CD4-positive, alpha-beta T cell treated with Interleukin-2 at 100 ng/mL for 4 hours (primary cell): ENCODE data around the gene BRD3OS.
A peak's percentile ranks its signal among the peaks of the same experiment; 100 is the strongest.

Source experiments
- DNase-seq: peaks from one replicate; pipeline ENCODE4 v3.0.0-alpha.2; 2020; ENCODE audit warnings: low spot score

The BRD3OS gene

GRCh38 chr9:134004881-134005280 is 20.4 kb upstream of the BRD3OS start:
- DNase-seq: no peak

DNA sequence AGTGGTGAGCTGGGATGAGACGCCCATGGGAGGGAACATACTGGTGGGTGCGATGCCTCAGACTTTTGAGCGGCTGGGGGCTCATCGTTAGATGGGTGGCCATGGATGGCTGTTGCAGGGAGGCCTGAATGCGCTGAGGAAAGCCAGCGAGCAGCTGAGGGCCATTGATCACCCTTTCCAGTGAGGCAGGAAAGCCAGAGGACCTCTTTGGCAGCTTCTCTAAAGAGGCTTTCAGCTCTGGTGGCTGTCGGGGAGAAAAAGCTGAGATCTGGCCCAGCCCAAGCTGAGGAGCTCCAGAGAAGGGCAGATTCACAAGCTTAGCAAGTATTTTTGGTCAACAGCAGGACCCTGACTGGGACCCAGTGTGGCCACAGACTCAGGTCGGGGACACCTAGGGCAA is 19.9 kb upstream of the BRD3OS start:
- no peak for DNase-seq

- no peak for DNase-seq
Measured at GRCh38 chr9:134007150-134007549, 18.1 kb upstream of the BRD3OS start.

DNA sequence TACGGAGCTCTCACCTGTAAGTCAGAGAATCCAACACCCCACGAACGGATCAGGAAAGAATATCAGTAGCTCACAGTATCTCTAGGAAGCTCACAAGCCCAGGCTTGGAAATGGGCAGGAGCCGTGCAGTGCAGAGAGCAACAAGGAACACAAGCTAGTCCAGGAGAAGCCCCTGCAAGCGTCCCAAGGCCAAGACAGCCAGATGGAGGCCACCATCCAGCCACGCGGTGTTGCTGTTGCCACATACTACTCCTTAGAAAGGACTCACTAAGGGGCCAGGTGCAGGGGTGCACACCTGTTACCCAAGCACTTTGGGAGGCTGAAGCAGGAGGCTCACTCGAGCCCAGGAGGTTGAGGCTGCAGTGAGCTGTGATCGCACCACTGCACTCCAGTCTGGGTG is 17.7 kb upstream of the BRD3OS start:
- no peak for DNase-seq

DNA sequence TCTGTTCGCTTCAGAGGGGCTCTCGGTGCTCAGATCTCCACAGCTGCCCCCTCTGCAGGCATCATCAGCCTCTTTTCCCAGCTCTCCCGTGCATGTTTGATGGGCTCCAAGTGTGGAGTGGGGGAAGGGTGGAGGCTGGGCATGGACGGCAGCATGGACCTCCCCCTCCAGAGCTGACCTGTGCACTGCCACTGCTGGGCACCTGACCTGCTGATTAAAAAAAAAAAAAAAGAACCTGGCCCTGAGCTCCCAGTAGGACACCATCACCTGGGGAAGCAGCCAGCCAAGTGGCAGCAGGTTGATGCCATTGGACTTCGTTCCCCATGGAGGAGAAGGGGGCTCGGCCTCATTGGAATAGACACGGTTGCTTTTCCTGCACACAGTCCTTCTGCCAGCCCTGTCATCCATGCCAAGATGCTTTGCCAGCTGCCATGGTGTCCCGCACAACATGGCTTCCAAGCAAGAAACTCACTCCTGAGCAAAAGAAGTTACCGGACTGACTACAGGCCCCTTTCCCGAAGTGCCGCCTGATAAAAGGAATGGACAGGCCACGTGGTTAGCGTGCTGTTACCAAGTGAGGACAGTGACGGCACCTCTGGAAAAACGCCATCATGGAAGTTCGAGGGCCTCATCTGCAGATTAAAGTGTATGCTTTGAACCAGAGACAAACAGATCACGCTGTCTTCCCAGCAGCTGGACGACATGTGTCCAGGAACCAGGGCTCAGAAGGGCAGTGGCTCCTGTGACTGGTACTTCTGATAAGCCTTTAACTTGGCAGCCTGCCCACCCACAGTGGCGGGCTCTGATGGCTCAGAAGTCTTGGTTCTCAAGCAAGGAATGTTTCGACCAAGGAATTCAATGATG is 14.7 kb upstream of the BRD3OS start:
- no peak for DNase-seq

DNA sequence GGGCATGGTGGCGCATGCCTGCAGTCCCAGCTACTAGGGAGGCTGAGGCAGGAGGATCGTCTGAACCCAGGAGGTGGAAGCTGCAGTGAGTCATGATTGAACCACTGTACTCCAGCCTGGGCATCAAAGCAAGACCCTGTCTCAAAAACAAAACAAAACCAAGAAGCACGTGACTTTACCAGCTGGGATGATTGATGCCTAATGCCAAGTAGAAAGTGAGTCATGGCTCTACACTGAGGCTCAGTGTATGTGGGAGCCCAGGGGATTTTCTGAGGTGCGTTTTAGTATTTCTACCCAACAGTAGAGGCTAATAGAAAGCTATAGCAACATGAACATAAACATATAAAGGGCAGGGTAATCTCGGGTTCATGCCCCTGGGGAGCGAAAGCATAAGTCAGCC is 13.9 kb upstream of the BRD3OS start:
- DNase-seq: no peak

DNA sequence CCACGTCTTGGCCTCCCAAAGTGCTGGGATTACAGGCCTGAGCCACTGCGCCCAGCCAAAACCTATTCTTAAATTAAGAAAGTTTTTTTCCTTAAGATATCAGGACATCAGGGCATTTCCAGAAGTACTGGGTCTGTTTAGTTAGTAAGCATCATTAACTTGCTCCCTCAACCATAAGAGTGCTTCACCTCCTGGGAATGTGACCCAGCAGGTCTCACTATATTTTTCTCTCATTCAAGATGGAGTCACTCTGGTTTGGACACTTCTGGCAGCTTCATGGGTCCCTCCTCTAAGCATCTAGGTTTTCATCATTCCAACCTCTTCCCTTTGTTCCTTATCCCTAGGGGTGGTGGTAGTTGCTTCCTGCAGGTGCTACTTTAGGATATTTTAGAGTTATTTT is 10.3 kb upstream of the BRD3OS start:
- DNase-seq: no peak

GRCh38 chr9:134024214-134024792 is 978 bp upstream of the BRD3OS start:
- no peak for DNase-seq

GRCh38 chr9:134025606-134026541 is 593 bp downstream of the BRD3OS start:
- peak; percentile 42 for DNase-seq

DNA sequence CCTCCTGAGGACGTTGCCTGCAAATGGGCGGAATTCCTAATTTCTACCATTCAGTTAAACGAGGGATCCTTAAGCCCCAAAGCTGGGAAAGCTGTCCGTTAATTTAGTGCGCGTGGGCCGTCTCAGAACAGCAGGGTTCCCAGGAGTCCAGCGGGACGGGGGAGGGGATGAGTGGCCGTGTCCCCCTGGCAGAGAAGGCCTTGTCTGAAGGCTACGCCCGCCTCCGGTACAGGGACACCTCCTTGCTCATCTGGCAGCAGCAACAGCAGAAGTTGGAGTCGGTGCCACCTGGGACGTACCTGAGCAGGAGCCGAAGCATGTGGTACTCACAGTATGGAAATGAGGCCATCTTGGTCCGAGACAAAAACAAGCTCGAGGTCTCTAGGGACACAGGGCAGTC is 1.3 kb downstream of the BRD3OS start:
- DNase-seq: no peak

DNA sequence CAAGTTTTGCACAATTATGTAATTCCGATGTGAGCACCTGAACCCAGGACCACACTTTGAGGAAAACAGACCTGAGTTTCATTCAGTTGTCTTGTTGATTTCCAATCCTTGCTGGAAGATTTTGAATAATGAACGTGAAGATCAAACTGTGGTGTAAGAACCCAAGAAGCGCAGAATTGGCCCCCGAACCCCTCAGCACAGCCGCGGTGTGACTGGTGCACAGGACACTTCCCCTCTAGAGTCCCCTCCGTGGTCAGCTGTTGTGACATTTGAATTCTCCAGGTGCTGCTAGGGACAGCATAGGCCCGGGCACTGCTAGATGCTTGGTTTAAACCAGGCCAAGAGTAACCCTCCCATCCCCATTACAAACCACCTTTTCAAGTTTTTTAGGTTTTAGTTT is 1.7 kb downstream of the BRD3OS start:
- DNase-seq: no peak

GRCh38 chr9:134027561-134027960 is 2.3 kb downstream of the BRD3OS start:
- DNase-seq: no peak

GRCh38 chr9:134028076-134028475 is 2.8 kb downstream of the BRD3OS start:
- no peak for DNase-seq

GRCh38 chr9:134028575-134029247 is 3.4 kb downstream of the BRD3OS start:
- no peak for DNase-seq

DNA sequence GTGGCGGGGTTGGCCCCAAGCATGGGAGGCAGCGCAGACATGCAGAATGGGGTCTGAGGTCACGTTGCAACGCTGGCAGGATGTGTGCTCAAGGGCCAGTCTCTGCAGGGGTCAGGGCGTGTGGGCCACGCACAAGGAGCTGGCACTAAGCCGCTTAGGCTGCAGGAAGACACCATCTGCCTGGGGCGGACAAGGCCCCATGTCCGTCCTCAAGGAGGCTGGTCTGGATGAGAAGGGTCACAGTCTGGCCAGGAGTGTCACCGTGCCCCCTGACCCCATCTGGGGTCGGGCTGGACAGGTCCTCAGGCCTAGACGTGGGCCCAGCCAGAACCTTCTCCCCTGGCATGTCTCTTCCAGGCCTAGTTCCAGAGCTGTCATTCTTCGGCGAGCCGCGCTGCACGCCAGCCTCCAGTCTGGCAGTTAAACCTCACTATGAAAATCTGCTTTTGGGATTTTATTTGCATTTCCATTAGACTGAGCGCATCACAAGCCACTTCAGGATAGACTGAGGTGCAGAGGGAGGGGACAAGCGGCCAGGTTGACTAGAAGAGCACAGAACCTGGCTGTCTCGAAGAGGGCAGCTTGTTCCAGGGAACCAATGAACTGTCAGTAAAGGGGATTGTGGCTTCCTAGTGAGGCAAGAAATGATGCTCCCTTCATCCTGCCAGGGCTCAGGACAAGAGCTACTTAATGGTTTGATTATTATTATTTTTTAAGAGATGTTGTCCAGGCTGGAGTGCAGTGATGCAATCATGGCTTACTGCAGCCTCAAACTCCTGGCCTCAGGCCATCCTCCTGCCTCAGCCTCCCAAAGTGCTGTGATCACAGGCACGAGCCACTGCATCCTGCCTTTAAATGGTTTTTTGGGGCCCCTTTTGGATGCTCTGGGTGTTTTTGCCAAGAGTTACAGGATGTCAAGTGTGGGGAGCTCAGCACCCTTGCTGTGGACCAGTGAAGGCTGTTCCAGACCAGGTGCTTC is 4.3 kb downstream of the BRD3OS start:
- DNase-seq: no peak

DNA sequence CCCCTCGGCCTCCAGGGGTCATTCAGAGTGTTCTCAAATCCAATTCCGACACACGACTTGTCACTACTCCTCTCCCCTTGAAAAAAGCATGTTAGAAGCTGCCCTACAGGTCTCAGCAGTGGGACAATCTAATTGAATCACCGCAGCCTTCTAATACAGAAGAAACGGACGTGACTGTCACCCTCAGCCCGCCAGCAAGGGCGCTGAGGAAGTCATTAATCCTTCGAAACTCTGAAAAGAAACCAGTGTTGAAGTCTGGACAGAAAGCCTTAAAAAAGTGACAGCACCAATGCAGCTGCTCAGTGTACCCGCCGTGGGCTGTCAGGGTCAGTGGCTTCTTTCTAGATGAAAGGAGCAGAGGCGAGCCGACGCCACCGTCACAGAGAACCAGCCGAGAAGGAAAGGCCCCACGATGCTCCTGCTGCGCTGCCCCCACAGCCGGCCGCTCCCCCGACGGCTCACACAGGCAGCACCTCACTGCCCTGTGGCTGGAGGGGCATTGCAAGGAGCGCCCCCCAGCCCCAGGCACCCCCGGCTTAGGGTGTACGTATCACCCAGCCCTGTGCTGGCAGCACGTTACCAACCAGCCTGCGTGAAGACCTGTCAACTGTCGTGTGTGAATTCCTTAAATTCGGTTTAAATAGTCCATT is 5.7 kb downstream of the BRD3OS start:
- no peak for DNase-seq

DNA sequence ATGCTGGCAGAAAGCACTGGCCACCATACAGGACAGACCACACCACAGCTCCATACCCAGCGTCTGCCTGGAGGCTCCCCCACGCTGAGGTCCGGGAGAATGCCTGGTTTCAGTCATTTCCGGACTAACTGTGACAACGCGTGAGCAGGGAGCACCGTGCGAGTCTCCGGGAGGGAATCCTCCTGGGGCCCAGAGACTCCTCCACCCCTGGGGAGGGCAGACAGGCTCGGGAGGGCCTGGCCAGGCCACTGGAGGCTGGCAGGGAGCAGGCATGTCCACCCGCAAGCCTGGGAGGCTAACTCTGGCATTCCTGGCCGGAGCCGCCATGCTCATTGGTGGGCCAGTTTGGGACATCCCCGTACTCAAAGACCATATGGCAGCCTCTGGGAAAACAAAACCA is 6.5 kb downstream of the BRD3OS start:
- no peak for DNase-seq

DNA sequence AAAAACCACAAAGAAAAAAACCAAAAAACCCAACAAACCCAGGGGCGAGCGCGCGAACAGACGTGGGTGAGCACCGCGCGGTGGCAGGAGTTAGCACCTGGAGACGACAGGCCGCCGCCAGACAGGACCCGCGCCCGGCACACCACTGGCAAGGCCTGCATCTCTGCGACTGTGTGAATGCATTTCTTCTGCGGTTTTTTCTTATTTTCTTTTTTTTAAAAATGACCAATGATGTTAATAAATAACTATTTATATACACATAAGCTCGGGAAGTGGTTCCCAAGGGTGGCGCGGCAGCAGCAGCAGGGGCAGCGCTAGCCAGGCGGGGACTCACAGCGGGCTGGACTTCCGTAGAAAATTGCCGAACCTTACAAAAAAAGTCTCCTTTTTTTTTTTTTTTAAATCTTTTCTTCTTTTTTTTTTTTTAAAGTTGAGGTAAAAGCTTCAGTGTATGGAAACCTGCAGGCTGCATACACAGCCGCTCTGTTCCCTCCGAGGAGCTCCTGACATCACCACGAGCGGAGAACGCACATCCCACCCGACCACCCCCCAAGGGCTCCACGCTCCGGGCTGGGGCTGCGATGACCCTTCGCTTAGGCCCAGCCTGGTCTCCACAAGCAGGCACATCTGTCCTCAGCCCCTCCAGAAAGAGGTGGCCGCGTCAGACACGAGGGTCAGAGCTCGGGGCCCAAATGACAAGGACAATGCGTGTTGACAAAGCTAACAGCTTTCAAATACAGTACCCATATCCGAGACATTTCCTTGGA is 7.4 kb downstream of the BRD3OS start:
- no peak for DNase-seq

DNA sequence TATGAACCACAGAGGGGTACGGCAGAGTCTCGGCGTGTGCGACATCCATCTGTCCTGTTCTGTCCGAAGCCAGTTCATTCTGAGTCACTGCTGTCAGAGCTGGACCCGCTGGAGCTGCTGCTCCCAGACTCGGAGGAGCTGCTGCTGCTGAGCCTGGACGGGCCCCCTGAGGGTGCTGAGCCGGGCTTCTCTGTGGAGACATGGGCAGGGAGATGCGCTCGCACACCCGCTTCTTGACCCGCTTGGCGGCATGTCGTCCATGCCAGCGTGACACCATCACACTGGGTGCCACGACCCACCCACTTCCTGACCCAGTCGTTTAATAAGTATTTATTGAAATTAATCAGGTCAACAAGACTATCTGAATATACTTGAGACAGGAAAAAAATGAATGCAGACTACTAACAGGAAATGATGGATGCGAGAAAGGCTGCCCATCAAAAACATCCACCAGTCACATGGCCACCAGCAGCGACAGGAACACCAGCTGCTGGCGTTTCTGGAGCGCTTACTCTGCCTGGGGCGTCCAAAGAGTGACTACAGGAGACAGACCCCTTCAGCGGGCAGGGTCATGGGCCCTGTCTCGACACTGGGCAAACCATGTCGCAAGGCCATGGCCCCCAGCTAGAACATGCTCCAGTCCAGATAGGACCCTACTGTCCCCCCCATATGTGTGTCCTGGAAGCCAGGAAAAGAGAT is 8.4 kb downstream of the BRD3OS start:
- DNase-seq: no peak
